Activated T-helper 2 cell treated with anti-CD3 and anti-CD28 coated beads, Interferon-gamma antibody, Interleukin-2, Interleukin-4, amounts not matched to agents 10 μg/mL and 5 μg/mL and 100 μg/mL, durations not matched to agents 14 hours and 24 hours and 36 hours (primary cell): ENCODE results near the gene FADS3. TPM values are rescaled to one million over a fixed set of nuclear protein-coding genes. Genes with fewer than 3 reads are reported as not detected.
A peak's percentile ranks its signal among the peaks of the same experiment; 100 is the strongest.

Experiments used
- DNase-seq: peaks from one replicate; pipeline ENCODE4 v3.0.0; 2021; ENCODE audit warnings: low spot score
- H3K27ac Mint-ChIP-seq: one replicate; pipeline ENCODE4 v1.8.0; 2021; ENCODE audit warnings: mixed read lengths
- H3K27me3 Mint-ChIP-seq: one replicate; pipeline ENCODE4 v1.8.0; 2021; ENCODE audit warnings: low read depth, mixed read lengths
- H3K36me3 Mint-ChIP-seq: one replicate; pipeline ENCODE4 v1.8.0; 2021; ENCODE audit warnings: low read depth, mixed read lengths
- H3K4me1 Mint-ChIP-seq: one replicate; pipeline ENCODE4 v1.8.0; 2021; ENCODE audit warnings: low read depth, mixed read lengths
- H3K4me3 Mint-ChIP-seq: one replicate; pipeline ENCODE4 v1.8.0; 2021; ENCODE audit warnings: low read depth, mild to moderate bottlenecking, moderate library complexity, mixed read lengths
- H3K9me3 Mint-ChIP-seq: one replicate; pipeline ENCODE4 v1.8.0; 2021; ENCODE audit warnings: mixed read lengths
- intact Hi-C: fragments of 100-400 bp; cut with micrococcal nuclease; formaldehyde crosslinking; loops from one replicate; pipeline ENCODE4 v1.15.1; 2023
- total RNA-seq: library from RNA; stranded (reverse); gene quantifications from 2 replicates; pipeline ENCODE4 v1.2.3, GENCODE V29; 2022

The FADS3 gene
- total RNA-seq, 1 donor from 2014 or later, result 22.1 TPM

GRCh38 chr11:61901397-61901796 lies 10.1 kb upstream of the FADS3 start:
- no peak for DNase-seq
- Mint-ChIP-seq H3K27ac (no peak overlapping the region), H3K9me3 (no peaks in the 10 kb centered on the region), H3K4me3 (no peak overlapping the region), H3K36me3 (no peaks in the 10 kb centered on the region), H3K27me3 (peaks cover 2% of the 10 kb centered on the region), H3K4me1 (peaks cover 5% of the 10 kb centered on the region)
- intact Hi-C loops, result no loop called here

- no peak for DNase-seq
- no peaks in the 10 kb centered on the region for H3K36me3 Mint-ChIP-seq
- no peak overlapping the region for H3K4me3 Mint-ChIP-seq
- intact Hi-C loops, result no loop called here
- no peaks in the 10 kb centered on the region for H3K9me3 Mint-ChIP-seq
- H3K4me1 Mint-ChIP-seq, result peaks cover 5% of the 10 kb centered on the region
- peaks cover 2% of the 10 kb centered on the region for H3K27me3 Mint-ChIP-seq
- no peak overlapping the region for H3K27ac Mint-ChIP-seq
These were observed 8.9 kb upstream of the FADS3 start for GRCh38 chr11:61900251-61900650.

GRCh38 chr11:61899146-61899841 lies 7.9 kb upstream of the FADS3 start:
- no peaks in the 10 kb centered on the region for H3K36me3 Mint-ChIP-seq
- H3K27me3 Mint-ChIP-seq, result peaks cover 2% of the 10 kb centered on the region

GRCh38 chr11:61898247-61898582 lies 6.9 kb upstream of the FADS3 start:
- no peaks in the 10 kb centered on the region for H3K36me3 Mint-ChIP-seq
- no peak overlapping the region for H3K4me3 Mint-ChIP-seq

More at GRCh38 chr11:61899146-61899841, 7.9 kb upstream of the FADS3 start:
- no peak overlapping the region for H3K4me3 Mint-ChIP-seq
- peaks cover 5% of the 10 kb centered on the region for H3K4me1 Mint-ChIP-seq
- intact Hi-C loops, result loop anchor here (1.0 kb wide), 1 partner anchor 48 kb away; no protein-coding TSS in a partner anchor
- peak; percentile 88 for DNase-seq
- peak overlapping the region; percentile 6 for H3K27ac Mint-ChIP-seq
- H3K9me3 Mint-ChIP-seq, result no peaks in the 10 kb centered on the region

GRCh38 chr11:61897387-61898246 lies 6.3 kb upstream of the FADS3 start:
- Mint-ChIP-seq H3K27ac (no peak overlapping the region), H3K27me3 (no peaks in the 10 kb centered on the region), H3K9me3 (no peaks in the 10 kb centered on the region), H3K36me3 (no peaks in the 10 kb centered on the region), H3K4me3 (no peak overlapping the region), H3K4me1 (peaks cover 5% of the 10 kb centered on the region)
- intact Hi-C loops, result loop anchor here (1.0 to 2.0 kb wide), 3 partner anchors 26 to 211 kb away; no protein-coding TSS in a partner anchor
- peak; percentile 64 for DNase-seq

More at GRCh38 chr11:61898247-61898582, 6.9 kb upstream of the FADS3 start:
- Mint-ChIP-seq H3K27ac (no peak overlapping the region), H3K4me1 (peaks cover 5% of the 10 kb centered on the region), H3K27me3 (peaks cover under 1% of the 10 kb centered on the region), H3K9me3 (no peaks in the 10 kb centered on the region)
- intact Hi-C loops, result no loop called here
- DNase-seq, result no peak

GRCh38 chr11:61896665-61897386 lies 5.5 kb upstream of the FADS3 start:
- Mint-ChIP-seq H3K9me3 (no peaks in the 10 kb centered on the region), H3K27ac (no peak overlapping the region), H3K36me3 (no peaks in the 10 kb centered on the region), H3K27me3 (no peaks in the 10 kb centered on the region), H3K4me3 (no peak overlapping the region), H3K4me1 (peaks cover 5% of the 10 kb centered on the region)
- DNase-seq, result no peak
- intact Hi-C loops, result loop anchor here (1.0 to 2.0 kb wide), 3 partner anchors 26 to 212 kb away; no protein-coding TSS in a partner anchor

GRCh38 chr11:61895718-61896059 lies 4.3 kb upstream of the FADS3 start:
- Mint-ChIP-seq H3K9me3 (no peaks in the 10 kb centered on the region), H3K4me3 (no peak overlapping the region), H3K27me3 (no peaks in the 10 kb centered on the region), H3K36me3 (no peaks in the 10 kb centered on the region), H3K4me1 (peaks cover 5% of the 10 kb centered on the region), H3K27ac (no peak overlapping the region)
- DNase-seq, result no peak
- intact Hi-C loops, result loop anchor here (2.0 kb wide), 1 partner anchor 213 kb away; no protein-coding TSS in a partner anchor

- Mint-ChIP-seq H3K9me3 (no peaks in the 10 kb centered on the region), H3K27ac (no peak overlapping the region), H3K27me3 (no peaks in the 10 kb centered on the region), H3K36me3 (no peaks in the 10 kb centered on the region), H3K4me1 (peaks cover 5% of the 10 kb centered on the region), H3K4me3 (no peak overlapping the region)
- intact Hi-C loops, result no loop called here
- DNase-seq, result no peak
These were observed 3.8 kb upstream of the FADS3 start for GRCh38 chr11:61895046-61895717.

- Mint-ChIP-seq H3K4me3 (no peak overlapping the region), H3K27me3 (no peaks in the 10 kb centered on the region), H3K9me3 (no peaks in the 10 kb centered on the region), H3K4me1 (peaks cover under 1% of the 10 kb centered on the region), H3K27ac (no peak overlapping the region), H3K36me3 (no peaks in the 10 kb centered on the region)
- intact Hi-C loops, result loop anchor here (5.0 kb wide), 1 partner anchor 102 kb away; the partner anchor contains the start of genes FEN1 and TMEM258
- no peak for DNase-seq
These were observed 2.6 kb upstream of the FADS3 start for GRCh38 chr11:61893981-61894380.

- no peak for DNase-seq
- Mint-ChIP-seq H3K27ac (no peak overlapping the region), H3K4me3 (peak overlapping the region; percentile 68), H3K9me3 (no peaks in the 10 kb centered on the region), H3K27me3 (no peaks in the 10 kb centered on the region), H3K36me3 (no peaks in the 10 kb centered on the region), H3K4me1 (no peaks in the 10 kb centered on the region)
- intact Hi-C loops, result loop anchor here (5.0 kb wide), 1 partner anchor 100 kb away; the partner anchor contains the start of genes FEN1 and TMEM258
These were observed 683 bp upstream of the FADS3 start for GRCh38 chr11:61892085-61892370.

GRCh38 chr11:61890529-61891330 lies 615 bp downstream of the FADS3 start:
- Mint-ChIP-seq H3K9me3 (no peaks in the 10 kb centered on the region), H3K27me3 (no peaks in the 10 kb centered on the region), H3K4me1 (no peaks in the 10 kb centered on the region), H3K36me3 (no peaks in the 10 kb centered on the region), H3K27ac (no peak overlapping the region), H3K4me3 (peak overlapping the region; percentile 84)
- DNase-seq, result peak; percentile 19
- intact Hi-C loops, result loop anchor here (5.0 kb wide), 1 partner anchor 98 kb away; the partner anchor contains the start of genes FEN1 and TMEM258
